ENCODE measurements around the gene WHRN. TPM values are rescaled to one million over a fixed set of nuclear protein-coding genes. Genes with fewer than 3 reads are reported as not detected.

The WHRN gene
- total and polyA plus RNA-seq, 2 donors: 2.4 to 12.1 TPM

DNA sequence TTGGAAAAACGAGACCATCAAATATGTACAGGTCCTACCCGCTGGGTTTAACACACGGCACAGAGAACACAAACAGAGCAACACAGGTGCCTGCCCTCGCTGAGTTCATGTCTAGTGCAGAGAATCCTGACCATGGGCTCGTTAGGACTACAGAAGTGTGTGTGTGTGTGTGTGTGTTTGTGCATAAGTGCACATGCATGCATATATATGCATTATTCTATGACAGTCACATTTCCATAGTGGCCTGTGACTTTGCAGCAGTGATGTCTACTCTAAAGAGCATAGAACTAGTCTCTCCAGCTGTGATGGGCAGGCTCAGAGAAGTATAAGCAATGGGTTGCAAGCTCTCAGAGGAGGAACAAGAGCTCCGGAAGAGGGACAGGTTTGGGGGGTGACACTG is 147.9 kb downstream of the WHRN start:
- peaks cover 20% of the 10 kb centered on the region for H3K36me3 ChIP-seq (ENCODE audit: insufficient read depth)
- H3K27ac ChIP-seq (ENCODE audit: low read depth): no peak overlapping the region
- no peak for DNase-seq (ENCODE audit: extremely low spot score)
- no peak overlapping the region for H3K4me3 ChIP-seq (ENCODE audit: low read depth, low read length)
- H3K4me1 ChIP-seq (ENCODE audit: insufficient read depth): no peaks in the 10 kb centered on the region
- 92% methylated on average over 6 of the region's 6 CpGs for WGBS

DNA sequence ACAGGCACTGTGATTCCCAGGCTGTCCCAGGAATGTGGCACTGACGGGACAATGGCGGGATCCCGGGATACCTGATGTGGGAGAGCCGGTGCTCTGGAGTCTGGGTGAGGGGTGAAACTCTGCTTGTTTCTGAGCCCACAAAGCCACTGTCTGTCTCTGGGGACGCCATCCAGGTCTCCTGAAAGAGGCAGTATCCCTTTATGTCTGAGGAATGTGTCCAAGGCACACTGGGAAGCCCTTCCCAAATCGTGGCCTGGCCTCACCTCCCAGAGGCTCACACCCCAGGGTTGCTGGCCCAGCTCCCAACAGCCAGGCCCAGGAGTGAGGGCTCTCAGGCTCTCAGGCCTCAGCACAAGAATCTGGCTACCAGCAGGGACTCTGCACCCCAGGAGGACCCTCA is 148.5 kb downstream of the WHRN start:
- H3K36me3 ChIP-seq (ENCODE audit: insufficient read depth): peaks cover 20% of the 10 kb centered on the region
- H3K4me1 ChIP-seq (ENCODE audit: insufficient read depth): no peaks in the 10 kb centered on the region
- no peak for DNase-seq (ENCODE audit: extremely low spot score)
- no peak overlapping the region for H3K4me3 ChIP-seq (ENCODE audit: low read depth, low read length)
- no peak overlapping the region for H3K27ac ChIP-seq (ENCODE audit: low read depth)
- 81% methylated on average over 6 of the region's 6 CpGs for WGBS

DNA sequence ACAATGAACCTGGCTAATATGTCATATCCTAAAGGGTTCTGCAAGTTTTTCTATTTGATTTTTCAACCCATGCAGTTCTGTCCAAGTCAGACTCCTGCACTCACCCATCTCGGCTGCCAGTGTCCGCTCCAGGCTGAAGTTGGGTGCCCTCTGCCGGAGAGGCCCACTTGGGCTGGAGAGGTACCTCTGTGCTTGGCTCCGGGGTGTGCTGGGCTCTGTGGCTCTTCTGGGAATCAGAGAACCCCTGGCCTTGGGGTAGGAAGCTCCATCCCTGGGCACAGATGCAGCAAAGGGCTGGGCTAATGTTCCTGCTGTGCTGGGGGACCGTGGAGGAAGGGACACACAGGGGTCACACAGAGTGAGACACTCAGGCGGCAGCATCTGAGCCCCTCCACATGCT is 149.5 kb downstream of the WHRN start:
- DNase-seq (ENCODE audit: extremely low spot score): no peak
- Histone ChIP-seq H3K36me3 (ENCODE audit: insufficient read depth) (peaks cover 19% of the 10 kb centered on the region), H3K4me3 (ENCODE audit: low read depth, low read length) (no peak overlapping the region), H3K27ac (ENCODE audit: low read depth) (no peak overlapping the region), H3K4me1 (ENCODE audit: insufficient read depth) (no peaks in the 10 kb centered on the region)
- WGBS: 90% methylated on average over 6 of the region's 6 CpGs

Small RNAs within 50 kb of the gene (small RNA-seq; reads per million reads assigned to genes)
- gene AL138895.2: not detected

Other genes starting within 250 kb of the WHRN start
- gene ORM1, start 182.4 kb downstream of the WHRN start, total RNA-seq: 0.53 TPM
- 19.2 TPM for gene ORM1, start 182.4 kb downstream of the WHRN start, polyA plus RNA-seq
- not detected for gene ORM2, start 175.6 kb downstream of the WHRN start, total RNA-seq
- gene ORM2, start 175.6 kb downstream of the WHRN start, polyA plus RNA-seq: 3.2 TPM
- 21.2 TPM for gene AKNA, start 117.5 kb downstream of the WHRN start, total RNA-seq
- 25.5 TPM for gene AKNA, start 117.5 kb downstream of the WHRN start, polyA plus RNA-seq
- 127 TPM for gene ATP6V1G1, start 82.3 kb upstream of the WHRN start, total RNA-seq
- 133 TPM for gene ATP6V1G1, start 82.3 kb upstream of the WHRN start, polyA plus RNA-seq
- gene TMEM268, start 105.8 kb upstream of the WHRN start, total RNA-seq: 6.9 TPM
- 11.6 TPM for gene TMEM268, start 105.8 kb upstream of the WHRN start, polyA plus RNA-seq
- gene TEX53, start 152.3 kb upstream of the WHRN start, total RNA-seq: not detected
- not detected for gene TEX53, start 152.3 kb upstream of the WHRN start, polyA plus RNA-seq
- gene TEX48, start 176.7 kb upstream of the WHRN start, total RNA-seq: not detected
- gene TEX48, start 176.7 kb upstream of the WHRN start, polyA plus RNA-seq: not detected

Data from urinary bladder (tissue), 4 donors.